HepG2 (cell line): Measurements from ENCODE around the gene OR6N1. TPM values are rescaled to one million over a fixed set of nuclear protein-coding genes. Genes with fewer than 3 reads are reported as not detected.

Experiments
- ATAC-seq: fragments of 200-7000 bp; cut with Tn5 transposase; 3 replicates; pipeline ENCODE4 v1.9.1; 2020; ENCODE audit warnings: mild to moderate bottlenecking, moderate library complexity
- BruUV-seq: library from RNA; stranded (reverse); fragments of 400-500 nt; replicated peaks from 2 replicates; lab custom pipeline; 2021; lab: Mats Ljungman, UMichigan
- CTCF ChIA-PET: fragments of 300-600 bp; formaldehyde crosslinking; extraction: SDS; loops from one replicate; lab custom pipeline; 2021; ENCODE audit warnings: low total read pairs, inconsistent platforms, low intra/inter-chr PET ratio; lab: Yijun Ruan, JAX
- POLR2A ChIA-PET: fragments of 350-600 bp; sonication (Branson Sonifier 250); formaldehyde crosslinking; loops from one replicate; lab custom pipeline; 2020; ENCODE audit warnings: antibody characterized with exemption, inconsistent platforms; lab: Yijun Ruan, JAX
- DNase-seq: peaks from one replicate; pipeline ENCODE4 v3.0.0-alpha.2; 2015; ENCODE audit warnings: low spot score
- FAIRE-seq: peaks from 3 replicates; lab custom pipeline; 2011; peaks lifted over from hg19 to GRCh38; lab: Jason Lieb, UNC
- H2AFZ ChIP-seq: one replicate; pipeline ENCODE4 v1.6.1; 2011; ENCODE audit warnings: low read length, inconsistent platforms
- H3K27ac ChIP-seq: fragments of 300-600 bp; 3 replicates; pipeline ENCODE4 v1.8.0; 2011; ENCODE audit warnings: mixed run types, mild to moderate bottlenecking, mixed read lengths, low read length, inconsistent platforms; ENCODE audit not compliant: insufficient read depth; ENCODE audit errors: extremely low read length
- H3K27me3 ChIP-seq, 2 experiments: fragments of 200-600 bp in 1 of 2; 2 replicates in 1 of 2; 3 replicates in 1 of 2; pipeline versions ENCODE4 v1.6.0 to v1.8.0; 2011; ENCODE audit warnings: low read length in 2 of 2, mild to moderate bottlenecking in 2 of 2, moderate library complexity in 2 of 2, inconsistent platforms in 1 of 2; ENCODE audit not compliant: insufficient read depth in 2 of 2, control insufficient read depth in 1 of 2
- H3K36me3 ChIP-seq, 2 experiments: fragments of 200-600 bp in 1 of 2; replicated peaks in 1 of 2; 2 replicates in 1 of 2; 3 replicates in 1 of 2; pipeline versions ENCODE4 v1.5.1 to v1.8.0; 2011; ENCODE audit warnings: low read length in 2 of 2, inconsistent platforms in 1 of 2; ENCODE audit not compliant: insufficient read depth in 2 of 2, control insufficient read depth in 1 of 2
- H3K4me1 ChIP-seq: 2 replicates; pipeline ENCODE4 v1.5.1; 2012; ENCODE audit warnings: low read length, inconsistent platforms; ENCODE audit not compliant: insufficient read depth
- H3K4me2 ChIP-seq: 2 replicates; pipeline ENCODE4 v1.6.0; 2011; ENCODE audit warnings: low read depth, low read length, inconsistent platforms
- H3K4me3 ChIP-seq, 3 experiments: fragments of 200-600 bp in 1 of 3; sonication (generic), shearing (Covaris generic) in 1 of 3; replicated peaks in 1 of 3; 2 replicates each; pipeline ENCODE4 v1.5.1; 2011 to 2016; ENCODE audit warnings: low read length in 3 of 3, inconsistent platforms in 2 of 3, low read depth in 2 of 3, mild to moderate bottlenecking in 2 of 3, control low read depth in 1 of 3, mixed read lengths in 1 of 3; ENCODE audit not compliant: insufficient read depth in 1 of 3
- H3K79me2 ChIP-seq: one replicate; pipeline ENCODE4 v1.6.1; 2011; ENCODE audit warnings: low read length, inconsistent platforms; ENCODE audit not compliant: insufficient read depth
- H3K9ac ChIP-seq: 2 replicates; pipeline ENCODE4 v1.6.0; 2011; ENCODE audit warnings: mild to moderate bottlenecking, low read depth, low read length, inconsistent platforms; ENCODE audit not compliant: insufficient read depth
- H3K9me3 ChIP-seq: 2 replicates; pipeline ENCODE4 v1.5.1; 2012; ENCODE audit warnings: mild to moderate bottlenecking, low read length
- H4K20me1 ChIP-seq: 2 replicates; pipeline ENCODE4 v1.6.0; 2011; ENCODE audit warnings: inconsistent platforms, mild to moderate bottlenecking, low read length, moderate library complexity; ENCODE audit not compliant: insufficient read depth
- ARHGAP35 ChIP-seq: sonication (generic); formaldehyde crosslinking; IDR thresholded peaks from 2 replicates; pipeline ENCODE4 v1.9.0; 2022; ENCODE audit warnings: mild to moderate bottlenecking, inconsistent platforms, moderate library complexity, missing genetic modification reagents, borderline replicate concordance
- ATF1 ChIP-seq: IDR thresholded peaks from 2 replicates; pipeline ENCODE4 v1.6.1; 2016; ENCODE audit warnings: mild to moderate bottlenecking, control low read depth
- BCL6 ChIP-seq: IDR thresholded peaks from 2 replicates; pipeline ENCODE4 v1.6.1; 2016; ENCODE audit warnings: missing genetic modification reagents, missing compliant biosample characterization
- GPBP1L1 ChIP-seq: sonication (generic); formaldehyde crosslinking; IDR thresholded peaks from 2 replicates; pipeline ENCODE4 v1.5.0; 2020; ENCODE audit warnings: mild to moderate bottlenecking, missing genetic modification reagents
- KIAA2018 ChIP-seq: sonication (generic); formaldehyde crosslinking; IDR thresholded peaks from 2 replicates; pipeline ENCODE4 v1.5.0; 2020; ENCODE audit warnings: mild to moderate bottlenecking, missing genetic modification reagents, borderline replicate concordance
- NFATC3 ChIP-seq: sonication (generic); formaldehyde crosslinking; IDR thresholded peaks from 2 replicates; pipeline ENCODE4 v1.5.1; 2020; ENCODE audit warnings: mild to moderate bottlenecking, missing genetic modification reagents
- NFE2 ChIP-seq: sonication (generic); formaldehyde crosslinking; IDR thresholded peaks from 2 replicates; pipeline ENCODE4 v1.4.0; 2020; ENCODE audit warnings: missing genetic modification reagents
- PITX1 ChIP-seq: sonication (generic); formaldehyde crosslinking; IDR thresholded peaks from 2 replicates; pipeline ENCODE4 v1.5.1; 2020; ENCODE audit warnings: mild to moderate bottlenecking, missing genetic modification reagents
- SCMH1 ChIP-seq: sonication (generic); formaldehyde crosslinking; IDR thresholded peaks from 2 replicates; pipeline ENCODE4 v1.9.0; 2021; ENCODE audit warnings: missing genetic modification reagents, mild to moderate bottlenecking, borderline replicate concordance
- TFDP2 ChIP-seq: sonication (generic); formaldehyde crosslinking; IDR thresholded peaks from 2 replicates; pipeline ENCODE4 v1.4.0; 2020; ENCODE audit warnings: missing genetic modification reagents
- TOE1 ChIP-seq: sonication (generic); formaldehyde crosslinking; IDR thresholded peaks from 2 replicates; pipeline ENCODE4 v1.4.0; 2020; ENCODE audit warnings: mild to moderate bottlenecking, missing genetic modification reagents
- TSC22D2 ChIP-seq: sonication (generic); formaldehyde crosslinking; IDR thresholded peaks from 2 replicates; pipeline ENCODE4 v1.5.1; 2020; ENCODE audit warnings: missing genetic modification reagents, mild to moderate bottlenecking, borderline replicate concordance
- ZNF354B ChIP-seq: sonication (generic); formaldehyde crosslinking; IDR thresholded peaks from 2 replicates; pipeline ENCODE4 v1.8.0; 2022; ENCODE audit warnings: mild to moderate bottlenecking, missing genetic modification reagents
- WGBS: methylation state at CpG from one replicate; pipeline ENCODE4 v1.1.6; 2017; ENCODE audit warnings: low lambda C conversion rate; 5-methylcytosine and 5-hydroxymethylcytosine counted together
- in situ Hi-C: cut with HindIII; loops from 2 replicates; pipeline ENCODE4 v1.10.0; 2017; ENCODE audit warnings: low pct_unique_long_range_greater_than_20kb; ENCODE audit not compliant: extremely low pct_ligation_motif_present
- intact Hi-C: fragments of 100-400 bp; cut with micrococcal nuclease; formaldehyde crosslinking; loops from one replicate; pipeline ENCODE4 v1.10.0; 2022; ENCODE audit not compliant: unreplicated experiment
- polyA plus RNA-seq, 8 experiments: library from polyadenylated mRNA; depleted of rRNA in 3 of 8; stranded (reverse) in 7 of 8; unstranded in 1 of 8; fragments of >200 nt; fragmentation: Illumina TruSeq in 4 of 8; extraction: Trizol in 4 of 8; gene quantifications; 2 replicates each; pipeline versions ENCODE4 v1.2.1 to v1.2.3, GENCODE V29; 2011 to 2016; ENCODE audit warnings: low read depth in 4 of 8, missing spikeins in 1 of 8, mixed read lengths in 1 of 8; ENCODE audit not compliant: insufficient read depth in 1 of 8
- total RNA-seq, 5 experiments: library from RNA; depleted of rRNA; stranded (reverse); fragments of >200 nt; fragmentation: Illumina TruSeq; extraction: Trizol; gene quantifications; 2 replicates each; pipeline ENCODE4 v1.2.3, GENCODE V29; 2016; ENCODE audit warnings: low read depth in 1 of 5
- TF ChIP-seq, protein P1 (sequence below): sonication (generic); formaldehyde crosslinking; IDR thresholded peaks from 2 replicates; pipeline ENCODE4 v1.8.0; 2022; ENCODE audit warnings: low read depth, missing genetic modification reagents

Gene OR6N1
- total and polyA plus RNA-seq, 2 of the 13 experiments (the other 11 are each of a cell fraction or from before 2014, with no cell fraction given), result not detected

DNA sequence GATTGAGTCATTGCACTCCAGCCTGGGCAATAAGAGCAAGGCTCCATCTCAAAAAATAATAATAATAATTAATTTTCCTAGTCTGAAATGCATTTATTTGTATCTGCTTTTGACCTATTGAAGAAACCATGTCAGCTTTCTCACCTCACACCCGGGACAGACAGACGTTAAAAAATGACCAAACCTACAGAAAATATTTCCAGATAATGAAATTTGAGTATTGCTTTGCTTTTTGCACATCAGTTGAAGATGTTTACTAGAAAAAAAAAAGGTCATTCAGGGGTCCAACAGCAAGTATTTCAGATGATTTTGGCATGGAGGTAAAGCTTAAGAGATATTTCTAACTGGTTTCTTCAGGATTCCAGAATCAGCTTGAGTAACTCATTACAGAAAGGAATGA is 17.6 kb downstream of the OR6N1 start, which contains the start of gene OR6K6:
Gene OR6K6, plus strand, starts transcription at position 301 of the 400 bp plus-strand sequence. CDS start 168 bp downstream, outside the sequence.
- Histone ChIP-seq H4K20me1 (no peaks in the 10 kb centered on the region), H3K79me2 (no peaks in the 10 kb centered on the region), H3K9me3 (0 out of 2 replicates have a peak, but pooled peaks cover 11% of the 10 kb centered on the region), H3K4me2 (no peak within 1 kb of the TSS), H3K27me3 (no peaks in the 10 kb centered on the region), H3K9ac (no peak within 1 kb of the TSS), H3K4me3 (no peak within 1 kb of the TSS), H3K27ac (no peak within 1 kb of the TSS), H3K4me1 (no peaks in the 10 kb centered on the region), H2AFZ (no peak within 1 kb of the TSS), H3K36me3 (no peaks in the 10 kb centered on the region)
- WGBS, result 0% methylated on average over 2 of the region's 2 CpGs
- intact Hi-C loops, result no loop called here
- in situ Hi-C loops, result no loop called here
- ATAC-seq (no peak), DNase-seq (no peak), FAIRE-seq (no peak)
- ChIA-PET CTCF (no interaction called here), POLR2A (no interaction called here)
- BruUV-seq, result no TSS peak
- TF ChIP-seq ZNF354B (CRISPR knock-in tag), result no peak
- no peak for TF ChIP-seq SCMH1 (CRISPR knock-in tag)
- no peak for TF ChIP-seq NFE2 (CRISPR knock-in tag)
- no peak for TF ChIP-seq NFATC3 (CRISPR knock-in tag)
- no peak for TF ChIP-seq PITX1 (CRISPR knock-in tag)
- no peak for TF ChIP-seq TFDP2 (CRISPR knock-in tag)
- no peak for TF ChIP-seq TOE1 (CRISPR knock-in tag)
- TF ChIP-seq BCL6 (CRISPR knock-in tag), result no peak
- TF ChIP-seq, protein P1, sequence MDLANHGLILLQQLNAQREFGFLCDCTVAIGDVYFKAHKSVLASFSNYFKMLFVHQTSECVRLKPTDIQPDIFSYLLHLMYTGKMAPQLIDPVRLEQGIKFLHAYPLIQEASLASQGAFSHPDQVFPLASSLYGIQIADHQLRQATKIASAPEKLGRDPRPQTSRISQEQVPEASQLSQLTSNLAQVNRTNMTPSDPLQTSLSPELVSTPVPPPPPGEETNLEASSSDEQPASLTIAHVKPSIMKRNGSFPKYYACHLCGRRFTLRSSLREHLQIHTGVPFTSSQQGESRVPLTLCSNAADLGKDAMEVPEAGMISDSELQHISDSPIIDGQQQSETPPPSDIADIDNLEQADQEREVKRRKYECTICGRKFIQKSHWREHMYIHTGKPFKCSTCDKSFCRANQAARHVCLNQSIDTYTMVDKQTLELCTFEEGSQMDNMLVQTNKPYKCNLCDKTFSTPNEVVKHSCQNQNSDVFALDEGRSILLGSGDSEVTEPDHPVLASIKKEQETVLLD (CRISPR knock-in tag), result no peak
- TF ChIP-seq GPBP1L1 (CRISPR knock-in tag), result no peak
- TF ChIP-seq ATF1 (CRISPR knock-in tag), result no peak
- TF ChIP-seq KIAA2018 (CRISPR knock-in tag), result no peak
- TF ChIP-seq TSC22D2 (CRISPR knock-in tag), result no peak
- TF ChIP-seq ARHGAP35 (CRISPR knock-in tag), result no peak
